ENCODE data around the gene PLEKHH2. TPM values are rescaled to one million over a fixed set of nuclear protein-coding genes. Genes with fewer than 3 reads are reported as not detected.
"Not testable (repeated sequence)": the region's sequence is repeated elsewhere in the genome, so short reads cannot be mapped to it uniquely, and the experiment has no call there.

PLEKHH2 gene
- total RNA-seq, 2 experiments from 2014 or later: 1.2 to 1.9 TPM

GRCh38 chr2:43612944-43613343 lies 24.1 kb upstream of the PLEKHH2 start:
- ATAC-seq (ENCODE audit: low read depth) (no peak), DNase-seq (no peak)
- Mint-ChIP-seq H3K4me1 (peaks cover 2% of the 10 kb centered on the region), H3K36me3 (no peaks in the 10 kb centered on the region), H3K27ac (no peak overlapping the region), H3K9me3 (no peaks in the 10 kb centered on the region), H3K27me3 (peaks cover 2% of the 10 kb centered on the region), H3K4me3 (no peak overlapping the region)
- POLR2A ChIA-PET: no interaction called here

DNA sequence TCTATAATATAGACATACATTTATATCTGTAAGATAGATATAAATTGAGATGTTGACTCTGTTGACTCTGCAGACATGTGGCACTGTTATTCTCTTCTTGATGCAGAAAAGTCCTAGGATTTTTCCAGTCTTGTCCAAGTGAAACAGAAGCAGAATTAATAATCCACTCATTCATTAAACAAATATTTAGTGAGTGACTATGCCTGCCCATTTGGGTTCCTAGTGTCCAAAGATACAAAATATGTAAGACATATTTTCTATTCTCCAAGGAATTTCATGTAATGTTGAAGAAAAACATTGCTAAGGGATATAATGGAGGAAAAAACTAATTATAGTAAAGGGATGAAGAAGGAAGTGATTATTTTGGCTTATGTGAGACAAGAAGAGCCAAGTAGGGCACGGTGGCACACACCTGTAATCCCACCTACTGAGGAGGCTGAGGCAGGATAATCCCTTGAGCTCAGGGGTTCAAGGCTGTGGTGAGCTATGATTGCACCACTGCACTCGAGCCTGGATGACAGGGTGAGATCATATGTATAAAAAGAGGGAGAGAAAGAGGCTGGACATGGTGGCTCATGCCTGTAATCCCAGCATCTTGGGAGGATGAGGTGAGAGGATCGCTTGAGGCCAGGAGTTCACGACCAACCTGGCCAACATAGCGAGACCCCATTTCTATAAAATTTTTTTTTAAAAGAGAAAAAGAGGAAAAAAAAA lies 19.9 kb upstream of the PLEKHH2 start:
- H3K27ac Mint-ChIP-seq: no peak overlapping the region
- POLR2A ChIA-PET: no interaction called here
- ATAC-seq (ENCODE audit: low read depth) (no peak), DNase-seq (no peak)
- peaks cover 13% of the 10 kb centered on the region for H3K27me3 Mint-ChIP-seq
- H3K36me3 Mint-ChIP-seq: no peaks in the 10 kb centered on the region
- H3K9me3 Mint-ChIP-seq: no peaks in the 10 kb centered on the region
- H3K4me1 Mint-ChIP-seq: peaks cover 2% of the 10 kb centered on the region
- H3K4me3 Mint-ChIP-seq: no peak overlapping the region

- H3K36me3 Mint-ChIP-seq: no peaks in the 10 kb centered on the region
- POLR2A ChIA-PET: no interaction called here
- no peak for DNase-seq
- ATAC-seq (ENCODE audit: low read depth): no peak
- no peak overlapping the region for H3K27ac Mint-ChIP-seq
- no peaks in the 10 kb centered on the region for H3K4me1 Mint-ChIP-seq
- no peak overlapping the region for H3K4me3 Mint-ChIP-seq
- no peaks in the 10 kb centered on the region for H3K9me3 Mint-ChIP-seq
- H3K27me3 Mint-ChIP-seq: peaks cover 31% of the 10 kb centered on the region
Measured at GRCh38 chr2:43619511-43619910, 17.5 kb upstream of the PLEKHH2 start.

GRCh38 chr2:43622931-43623451 lies 14.1 kb upstream of the PLEKHH2 start:
- H3K27me3 Mint-ChIP-seq: peaks cover 34% of the 10 kb centered on the region
- no peak overlapping the region for H3K27ac Mint-ChIP-seq
- DNase-seq (no peak), ATAC-seq (ENCODE audit: low read depth) (no peak)
- H3K4me3 Mint-ChIP-seq: no peak overlapping the region
- H3K9me3 Mint-ChIP-seq: no peaks in the 10 kb centered on the region
- POLR2A ChIA-PET: no interaction called here
- no peaks in the 10 kb centered on the region for H3K4me1 Mint-ChIP-seq
- H3K36me3 Mint-ChIP-seq: no peaks in the 10 kb centered on the region

- no peak for DNase-seq
- Mint-ChIP-seq H3K27ac (no peak overlapping the region), H3K4me1 (peaks cover 9% of the 10 kb centered on the region), H3K4me3 (no peak overlapping the region), H3K9me3 (no peaks in the 10 kb centered on the region), H3K27me3 (peaks cover 51% of the 10 kb centered on the region), H3K36me3 (no peaks in the 10 kb centered on the region)
- POLR2A ChIA-PET: no interaction called here
- ATAC-seq (ENCODE audit: low read depth): no peak
Measured at GRCh38 chr2:43631618-43632317, 5.3 kb upstream of the PLEKHH2 start.

GRCh38 chr2:43634604-43635306 lies 2.3 kb upstream of the PLEKHH2 start:
- no peak overlapping the region for H3K27ac Mint-ChIP-seq
- POLR2A ChIA-PET: no interaction called here
- no peak for ATAC-seq (ENCODE audit: low read depth)
- H3K4me1 Mint-ChIP-seq: peaks cover 15% of the 10 kb centered on the region
- H3K4me3 Mint-ChIP-seq: no peak overlapping the region
- peaks cover 3% of the 10 kb centered on the region for H3K9me3 Mint-ChIP-seq
- DNase-seq: no peak
- H3K27me3 Mint-ChIP-seq: peaks cover 56% of the 10 kb centered on the region
- peaks cover 2% of the 10 kb centered on the region for H3K36me3 Mint-ChIP-seq

DNA sequence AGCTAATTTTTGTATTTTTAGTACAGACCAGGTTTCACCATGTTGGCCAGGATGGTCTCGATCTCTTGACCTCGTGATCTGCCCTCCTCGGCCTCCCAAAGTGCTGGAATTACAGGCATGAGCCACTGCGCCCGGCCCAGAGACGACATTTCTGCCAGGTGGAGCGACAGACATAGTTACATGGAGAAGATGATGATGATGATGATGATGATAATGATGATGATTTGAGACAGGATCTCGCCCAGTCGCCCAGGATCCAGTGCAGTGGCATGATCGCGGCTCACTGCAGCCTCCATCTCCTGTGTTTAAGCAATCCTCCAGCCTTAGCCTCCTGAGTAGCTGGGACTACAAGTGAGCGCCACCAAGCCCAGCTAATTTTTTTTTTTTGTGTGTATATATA lies 907 bp upstream of the PLEKHH2 start:
- not testable (repeated sequence) for DNase-seq; ATAC-seq (ENCODE audit: low read depth); H3K36me3 Mint-ChIP-seq; H3K27ac Mint-ChIP-seq; H3K9me3 Mint-ChIP-seq
- H3K4me1 Mint-ChIP-seq: peaks cover 15% of the 10 kb centered on the region
- POLR2A ChIA-PET: interaction anchor here (1.6 kb wide), 1 partner anchor 10 kb away, joined by 4 read pairs; no protein-coding TSS in a partner anchor
- peaks cover 52% of the 10 kb centered on the region for H3K27me3 Mint-ChIP-seq
- H3K4me3 Mint-ChIP-seq: peak overlapping the region; percentile 43

- Mint-ChIP-seq H3K4me3 (peak overlapping the region; percentile 85), H3K9me3 (peaks cover 3% of the 10 kb centered on the region), H3K27ac (peak overlapping the region; percentile 76), H3K4me1 (peaks cover 15% of the 10 kb centered on the region), H3K27me3 (peaks cover 51% of the 10 kb centered on the region), H3K36me3 (peaks cover 2% of the 10 kb centered on the region)
- DNase-seq (peak; percentile 35), ATAC-seq (ENCODE audit: low read depth) (peak; percentile 57)
- POLR2A ChIA-PET: interaction anchor here (0.6 to 1.6 kb wide), 4 partner anchors 9 to 826 kb away, joined by 3 to 6 read pairs (median 4); partner anchors contain the start of gene THADA
Measured at GRCh38 chr2:43636621-43637020, 439 bp upstream of the PLEKHH2 start.

- DNase-seq (no peak), ATAC-seq (ENCODE audit: low read depth) (no peak)
- POLR2A ChIA-PET: no interaction called here
- Mint-ChIP-seq H3K36me3 (peaks cover 3% of the 10 kb centered on the region), H3K4me3 (no peak overlapping the region), H3K27ac (no peak overlapping the region), H3K4me1 (peaks cover 4% of the 10 kb centered on the region), H3K9me3 (peaks cover 3% of the 10 kb centered on the region), H3K27me3 (peaks cover 12% of the 10 kb centered on the region)
Measured at GRCh38 chr2:43642363-43642762, 5.3 kb downstream of the PLEKHH2 start.

- ATAC-seq (ENCODE audit: low read depth): no peak
- Mint-ChIP-seq H3K4me3 (no peak overlapping the region), H3K4me1 (no peaks in the 10 kb centered on the region), H3K9me3 (peaks cover 3% of the 10 kb centered on the region), H3K27me3 (peaks cover 4% of the 10 kb centered on the region), H3K27ac (no peak overlapping the region), H3K36me3 (peaks cover 3% of the 10 kb centered on the region)
- POLR2A ChIA-PET: no interaction called here
- DNase-seq: no peak
Measured at GRCh38 chr2:43643680-43644079, 6.6 kb downstream of the PLEKHH2 start.

GRCh38 chr2:43648994-43649701 lies 12.1 kb downstream of the PLEKHH2 start:
- Mint-ChIP-seq H3K27me3 (peaks cover 24% of the 10 kb centered on the region), H3K27ac (no peak overlapping the region), H3K36me3 (peaks cover 1% of the 10 kb centered on the region), H3K4me3 (no peak overlapping the region), H3K4me1 (no peaks in the 10 kb centered on the region), H3K9me3 (no peaks in the 10 kb centered on the region)
- POLR2A ChIA-PET: no interaction called here
- DNase-seq: no peak
- ATAC-seq (ENCODE audit: low read depth): no peak

GRCh38 chr2:43653506-43653905 lies 16.4 kb downstream of the PLEKHH2 start:
- Mint-ChIP-seq H3K27me3 (peaks cover 24% of the 10 kb centered on the region), H3K4me1 (no peaks in the 10 kb centered on the region), H3K27ac (no peak overlapping the region), H3K9me3 (no peaks in the 10 kb centered on the region), H3K4me3 (no peak overlapping the region), H3K36me3 (no peaks in the 10 kb centered on the region)
- POLR2A ChIA-PET: no interaction called here
- DNase-seq: no peak
- no peak for ATAC-seq (ENCODE audit: low read depth)

- no peak overlapping the region for H3K4me3 Mint-ChIP-seq
- no peak for DNase-seq
- H3K27me3 Mint-ChIP-seq: peaks cover 10% of the 10 kb centered on the region
- H3K4me1 Mint-ChIP-seq: no peaks in the 10 kb centered on the region
- no peak for ATAC-seq (ENCODE audit: low read depth)
- peaks cover 1% of the 10 kb centered on the region for H3K9me3 Mint-ChIP-seq
- H3K27ac Mint-ChIP-seq: no peak overlapping the region
- POLR2A ChIA-PET: no interaction called here
- no peaks in the 10 kb centered on the region for H3K36me3 Mint-ChIP-seq
Measured at GRCh38 chr2:43657241-43657640, 20.2 kb downstream of the PLEKHH2 start.
